Activated CD4-positive, alpha-beta memory T cell treated with anti-CD3 and anti-CD28 coated beads, Interleukin-2, amount 10 ng/mL, durations not matched to agents 7 days and 5 days (primary cell): Measurements from ENCODE around the gene EXOSC7. TPM values are rescaled to one million over a fixed set of nuclear protein-coding genes. Genes with fewer than 3 reads are reported as not detected.

Experiments
- CTCF ChIA-PET: fragments of 350-600 bp; sonication (Branson Sonifier 250); formaldehyde crosslinking; loops from one replicate; lab custom pipeline; 2021; ENCODE audit warnings: antibody characterized with exemption, inconsistent platforms; lab: Charles Lee
- POLR2A ChIA-PET: fragments of 350-600 bp; sonication (Branson Sonifier 250); formaldehyde crosslinking; loops from one replicate; lab custom pipeline; 2021; ENCODE audit warnings: antibody characterized with exemption; lab: Charles Lee
- DNase-seq: peaks from one replicate; pipeline ENCODE4 v3.0.0-alpha.2; 2020
- H3K27ac Mint-ChIP-seq: one replicate; pipeline ENCODE4 v1.8.0; 2021; ENCODE audit warnings: mild to moderate bottlenecking, mixed read lengths
- H3K27me3 Mint-ChIP-seq: one replicate; pipeline ENCODE4 v1.8.0; 2021; ENCODE audit warnings: mixed read lengths
- H3K36me3 Mint-ChIP-seq: one replicate; pipeline ENCODE4 v1.8.0; 2021; ENCODE audit warnings: low read depth, mixed read lengths
- H3K4me1 Mint-ChIP-seq: one replicate; pipeline ENCODE4 v1.8.0; 2021; ENCODE audit warnings: mixed read lengths
- H3K4me3 Mint-ChIP-seq: one replicate; pipeline ENCODE4 v1.8.0; 2021; ENCODE audit warnings: mild to moderate bottlenecking, mixed read lengths
- H3K9me3 Mint-ChIP-seq: one replicate; pipeline ENCODE4 v1.8.0; 2021; ENCODE audit warnings: mixed read lengths
- total RNA-seq, 2 experiments: library from RNA; stranded (reverse); gene quantifications; one replicate each; pipeline ENCODE4 v1.2.3, GENCODE V29; 2021

The EXOSC7 gene
- total RNA-seq, 2 experiments from 2014 or later: 38.0 to 40.8 TPM

GRCh38 chr3:45000823-45001222, 24.8 kb downstream of the EXOSC7 start:
- peaks cover 70% of the 10 kb centered on the region for H3K36me3 Mint-ChIP-seq
- H3K9me3 Mint-ChIP-seq: peaks cover 6% of the 10 kb centered on the region
- POLR2A ChIA-PET: interaction anchor here (0.5 to 0.9 kb wide), 3 partner anchors 12 to 561 kb away, joined by 3 read pairs; no protein-coding TSS in a partner anchor
- H3K4me1 Mint-ChIP-seq: peaks cover 31% of the 10 kb centered on the region
- H3K4me3 Mint-ChIP-seq: no peak overlapping the region
- no peak overlapping the region for H3K27ac Mint-ChIP-seq
- CTCF ChIA-PET: interaction anchor here (1.1 to 1.7 kb wide), 4 partner anchors 9 to 117 kb away, joined by 4 to 9 read pairs (median 6); no protein-coding TSS in a partner anchor
- no peaks in the 10 kb centered on the region for H3K27me3 Mint-ChIP-seq
- no peak for DNase-seq

DNA sequence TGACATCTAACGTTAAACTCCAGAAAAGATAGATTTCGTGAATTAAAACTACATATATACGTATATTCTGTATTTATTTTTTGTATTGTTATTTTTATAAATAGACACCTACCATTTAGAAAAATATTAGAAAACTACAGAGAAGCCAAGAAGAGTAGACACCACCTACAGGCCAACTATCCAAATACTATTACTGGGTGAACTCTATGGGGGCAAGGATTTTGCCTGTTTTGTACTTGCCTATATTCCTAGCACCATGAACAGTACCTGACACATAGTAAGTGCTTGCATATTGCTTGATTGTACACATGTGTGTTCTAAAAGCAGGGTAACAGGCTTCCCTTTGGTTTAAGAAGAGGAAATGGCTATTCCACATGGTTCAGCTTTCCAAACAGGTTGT, 25.7 kb downstream of the EXOSC7 start:
- Mint-ChIP-seq H3K9me3 (peaks cover 6% of the 10 kb centered on the region), H3K27ac (no peak overlapping the region), H3K36me3 (peaks cover 68% of the 10 kb centered on the region), H3K4me3 (no peak overlapping the region), H3K4me1 (peaks cover 28% of the 10 kb centered on the region), H3K27me3 (no peaks in the 10 kb centered on the region)
- ChIA-PET POLR2A (interaction anchor here (0.7 kb wide), 1 partner anchor 562 kb away, joined by 3 read pairs; no protein-coding TSS in a partner anchor), CTCF (interaction anchor here (1.1 to 1.7 kb wide), 4 partner anchors 9 to 116 kb away, joined by 4 to 9 read pairs (median 6); no protein-coding TSS in a partner anchor)
- no peak for DNase-seq

DNA sequence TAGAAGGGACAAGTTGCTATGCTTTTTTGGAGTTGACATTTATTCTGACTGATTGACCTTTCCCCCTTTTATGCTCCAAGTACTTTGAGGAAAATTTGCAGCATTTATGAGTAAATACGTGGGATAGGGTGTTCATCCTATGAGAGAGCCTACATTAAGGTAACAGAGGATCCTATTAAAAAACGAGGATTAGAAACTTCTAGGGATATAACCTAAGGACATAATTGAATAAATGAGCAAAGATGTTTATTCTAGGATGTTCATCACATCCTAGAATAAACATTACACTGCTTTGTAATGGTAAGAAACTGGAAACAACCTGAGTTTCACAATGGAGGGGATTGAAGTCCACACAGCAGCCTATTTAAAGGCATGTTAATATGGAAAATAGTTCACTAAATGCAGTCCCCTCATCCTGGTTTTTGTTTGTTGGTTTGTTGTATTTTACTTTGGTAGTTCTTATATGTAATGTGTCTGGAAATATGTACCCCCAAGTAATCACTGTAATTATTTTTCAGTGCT, 26.2 kb downstream of the EXOSC7 start:
- H3K27me3 Mint-ChIP-seq: no peaks in the 10 kb centered on the region
- no peak for DNase-seq
- H3K36me3 Mint-ChIP-seq: peaks cover 69% of the 10 kb centered on the region
- peak overlapping the region; percentile 3 for H3K27ac Mint-ChIP-seq
- ChIA-PET CTCF (interaction anchor here (1.7 to 2.7 kb wide), 2 partner anchors 9 to 10 kb away, joined by 9 to 16 read pairs; no protein-coding TSS in a partner anchor), POLR2A (interaction anchor here (1.2 kb wide), 1 partner anchor 9 kb away, joined by 4 read pairs; no protein-coding TSS in a partner anchor)
- peaks cover 32% of the 10 kb centered on the region for H3K4me1 Mint-ChIP-seq
- no peak overlapping the region for H3K4me3 Mint-ChIP-seq
- peaks cover 6% of the 10 kb centered on the region for H3K9me3 Mint-ChIP-seq

- ChIA-PET POLR2A (interaction anchor here (1.2 to 1.5 kb wide), 2 partner anchors 9 to 25 kb away, joined by 4 to 5 read pairs; no protein-coding TSS in a partner anchor), CTCF (interaction anchor here (2.7 kb wide), 1 partner anchor 10 kb away, joined by 16 read pairs; no protein-coding TSS in a partner anchor)
- Mint-ChIP-seq H3K9me3 (peaks cover 6% of the 10 kb centered on the region), H3K4me3 (no peak overlapping the region), H3K27me3 (no peaks in the 10 kb centered on the region), H3K27ac (peak overlapping the region; percentile 3), H3K36me3 (peaks cover 66% of the 10 kb centered on the region), H3K4me1 (peaks cover 34% of the 10 kb centered on the region)
- no peak for DNase-seq
Observed at GRCh38 chr3:45002720-45003119, 26.7 kb downstream of the EXOSC7 start.

- no peak overlapping the region for H3K27ac Mint-ChIP-seq
- H3K4me3 Mint-ChIP-seq: no peak overlapping the region
- ChIA-PET CTCF (interaction anchor here (2.7 kb wide), 1 partner anchor 10 kb away, joined by 16 read pairs; no protein-coding TSS in a partner anchor), POLR2A (interaction anchor here (1.0 to 1.5 kb wide), 2 partner anchors 9 to 25 kb away, joined by 4 to 5 read pairs; no protein-coding TSS in a partner anchor)
- H3K27me3 Mint-ChIP-seq: no peaks in the 10 kb centered on the region
- DNase-seq: no peak
- peaks cover 6% of the 10 kb centered on the region for H3K9me3 Mint-ChIP-seq
- H3K4me1 Mint-ChIP-seq: peaks cover 39% of the 10 kb centered on the region
- peaks cover 67% of the 10 kb centered on the region for H3K36me3 Mint-ChIP-seq
Observed at GRCh38 chr3:45003406-45003805, 27.4 kb downstream of the EXOSC7 start.

GRCh38 chr3:45003859-45004258, 27.8 kb downstream of the EXOSC7 start:
- no peak for DNase-seq
- Mint-ChIP-seq H3K27me3 (no peaks in the 10 kb centered on the region), H3K27ac (no peak overlapping the region), H3K36me3 (peaks cover 67% of the 10 kb centered on the region), H3K4me1 (peaks cover 39% of the 10 kb centered on the region), H3K9me3 (peaks cover 6% of the 10 kb centered on the region), H3K4me3 (no peak overlapping the region)
- CTCF ChIA-PET: interaction anchor here (0.7 to 2.7 kb wide), 2 partner anchors 11 to 505 kb away, joined by 3 to 16 read pairs; no protein-coding TSS in a partner anchor
- POLR2A ChIA-PET: interaction anchor here (0.6 to 1.5 kb wide), 3 partner anchors 8 to 305 kb away, joined by 3 to 5 read pairs (median 4); no protein-coding TSS in a partner anchor

GRCh38 chr3:45007091-45007490, 31.0 kb downstream of the EXOSC7 start:
- CTCF ChIA-PET: no interaction called here
- Mint-ChIP-seq H3K4me3 (no peak overlapping the region), H3K4me1 (peaks cover 53% of the 10 kb centered on the region), H3K9me3 (peaks cover 6% of the 10 kb centered on the region), H3K27me3 (no peaks in the 10 kb centered on the region), H3K36me3 (peaks cover 60% of the 10 kb centered on the region), H3K27ac (peak overlapping the region; percentile 28)
- POLR2A ChIA-PET: no interaction called here
- DNase-seq: no peak

DNA sequence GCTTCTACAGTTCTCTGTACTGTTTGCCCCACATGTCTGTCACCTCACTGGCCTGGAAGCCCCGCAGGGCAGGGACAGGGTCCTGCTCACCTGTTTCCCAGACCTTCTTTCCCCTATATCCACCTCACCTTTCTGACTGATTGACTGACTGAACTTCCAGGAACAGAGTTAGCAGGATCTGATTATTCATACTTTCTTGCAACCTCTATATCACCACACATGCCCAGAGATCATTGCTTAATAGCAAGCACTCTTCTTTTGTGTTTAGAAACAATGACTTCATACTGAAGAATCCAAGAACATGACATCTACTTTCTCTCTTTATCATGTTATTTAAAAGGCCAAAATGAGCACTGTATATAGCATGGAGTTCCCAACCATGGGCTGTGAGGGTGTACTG, 32.1 kb downstream of the EXOSC7 start:
- H3K4me1 Mint-ChIP-seq: peaks cover 62% of the 10 kb centered on the region
- POLR2A ChIA-PET: no interaction called here
- peaks cover 6% of the 10 kb centered on the region for H3K9me3 Mint-ChIP-seq
- H3K27me3 Mint-ChIP-seq: no peaks in the 10 kb centered on the region
- H3K36me3 Mint-ChIP-seq: peaks cover 64% of the 10 kb centered on the region
- no peak overlapping the region for H3K4me3 Mint-ChIP-seq
- CTCF ChIA-PET: interaction anchor here (1.1 to 1.4 kb wide), 3 partner anchors 21 to 200 kb away, joined by 3 to 5 read pairs (median 3); no protein-coding TSS in a partner anchor
- H3K27ac Mint-ChIP-seq: no peak overlapping the region
- no peak for DNase-seq

GRCh38 chr3:45009868-45010267, 33.8 kb downstream of the EXOSC7 start:
- Mint-ChIP-seq H3K27ac (peak overlapping the region; percentile 4), H3K4me1 (peaks cover 54% of the 10 kb centered on the region), H3K9me3 (peaks cover 4% of the 10 kb centered on the region), H3K36me3 (peaks cover 55% of the 10 kb centered on the region), H3K4me3 (no peak overlapping the region), H3K27me3 (no peaks in the 10 kb centered on the region)
- no peak for DNase-seq
- ChIA-PET CTCF (no interaction called here), POLR2A (interaction anchor here (1.4 kb wide), 1 partner anchor 33 kb away, joined by 4 read pairs; the partner anchor contains the start of genes EXOSC7 and ZDHHC3)

DNA sequence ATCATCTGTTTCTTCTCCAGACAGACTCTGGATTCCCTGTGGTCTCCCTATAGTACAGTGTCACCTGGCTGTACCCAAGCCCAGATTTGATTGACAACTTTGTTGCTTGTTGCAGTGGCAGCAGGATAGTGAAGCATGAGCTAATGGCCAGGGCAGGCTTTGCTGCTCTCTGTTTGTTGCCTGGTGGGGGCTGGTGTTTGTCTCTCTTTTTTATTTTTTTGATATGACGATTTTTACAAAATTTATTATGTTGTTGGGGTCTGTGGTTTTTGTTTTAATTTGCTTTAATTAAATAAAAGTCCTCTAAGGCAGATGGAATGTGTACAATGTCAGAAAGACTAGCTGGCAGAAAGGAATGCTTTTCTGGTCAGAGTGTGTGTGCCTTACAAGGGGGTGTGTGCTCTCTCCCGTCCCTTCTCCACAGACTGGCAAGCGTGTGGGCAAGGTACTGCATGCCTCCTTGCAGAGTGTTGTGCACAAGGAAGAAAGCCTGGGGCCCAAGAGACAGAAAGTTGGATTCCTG, 34.8 kb downstream of the EXOSC7 start:
- Mint-ChIP-seq H3K4me1 (peaks cover 44% of the 10 kb centered on the region), H3K27me3 (no peaks in the 10 kb centered on the region), H3K36me3 (peaks cover 46% of the 10 kb centered on the region), H3K4me3 (no peak overlapping the region), H3K9me3 (no peaks in the 10 kb centered on the region), H3K27ac (peak overlapping the region; percentile 2)
- CTCF ChIA-PET: interaction anchor here (1.4 to 2.6 kb wide), 3 partner anchors 22 to 30 kb away, joined by 4 to 13 read pairs (median 9); no protein-coding TSS in a partner anchor
- no peak for DNase-seq
- POLR2A ChIA-PET: interaction anchor here (0.9 to 1.6 kb wide), 3 partner anchors 10 to 34 kb away, joined by 3 to 11 read pairs (median 4); partner anchors contain the start of genes EXOSC7 and ZDHHC3

DNA sequence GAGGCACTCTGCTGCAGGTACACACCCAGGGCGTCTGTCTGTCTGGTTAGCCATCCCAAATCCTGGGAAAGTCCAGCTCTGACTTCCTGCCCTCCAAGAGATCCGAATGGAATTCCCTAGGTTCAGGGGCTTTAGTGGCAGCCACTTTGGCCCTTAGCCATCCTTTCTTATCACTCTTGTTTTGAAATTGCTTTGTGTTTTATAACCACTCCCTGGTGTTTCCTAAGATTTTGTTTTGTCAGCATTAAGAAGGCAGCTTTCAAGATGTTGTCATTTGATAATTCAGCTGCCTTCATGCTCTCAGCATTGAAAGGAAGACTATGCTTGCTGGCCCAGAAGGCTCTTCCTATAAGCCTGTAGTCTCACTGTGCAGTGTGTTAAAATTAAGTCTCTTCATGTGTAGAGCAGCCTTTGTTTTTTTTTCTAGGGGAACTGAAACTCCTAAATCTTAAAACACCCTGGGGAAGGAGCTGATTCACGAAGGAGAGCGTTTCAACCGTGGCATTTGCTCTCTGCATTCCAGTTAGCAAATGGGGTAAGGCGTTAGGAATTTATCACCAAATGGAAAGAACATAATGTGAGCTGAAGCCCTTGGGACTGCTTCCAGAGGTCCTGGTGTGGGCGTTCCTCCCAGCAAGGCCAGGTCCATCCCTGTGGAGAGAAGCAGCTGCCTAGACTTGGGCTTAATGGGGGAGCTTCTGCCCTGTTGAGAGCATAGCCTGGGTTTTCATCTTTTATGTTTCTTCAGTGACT, 35.9 kb downstream of the EXOSC7 start:
- H3K27me3 Mint-ChIP-seq: no peaks in the 10 kb centered on the region
- H3K27ac Mint-ChIP-seq: peak overlapping the region; percentile 84
- peaks cover 39% of the 10 kb centered on the region for H3K4me1 Mint-ChIP-seq
- ChIA-PET CTCF (interaction anchor here (1.0 to 2.6 kb wide), 7 partner anchors 9 to 211 kb away, joined by 3 to 13 read pairs (median 4); no protein-coding TSS in a partner anchor), POLR2A (interaction anchor here (0.7 to 1.6 kb wide), 7 partner anchors 8 to 36 kb away, joined by 3 to 11 read pairs (median 4); partner anchors contain the start of genes EXOSC7 and ZDHHC3)
- no peak overlapping the region for H3K4me3 Mint-ChIP-seq
- no peaks in the 10 kb centered on the region for H3K9me3 Mint-ChIP-seq
- peaks cover 49% of the 10 kb centered on the region for H3K36me3 Mint-ChIP-seq
- DNase-seq: no peak

GRCh38 chr3:45012577-45012976, 36.5 kb downstream of the EXOSC7 start:
- H3K27ac Mint-ChIP-seq: no peak overlapping the region
- H3K36me3 Mint-ChIP-seq: peaks cover 44% of the 10 kb centered on the region
- no peaks in the 10 kb centered on the region for H3K9me3 Mint-ChIP-seq
- no peak overlapping the region for H3K4me3 Mint-ChIP-seq
- ChIA-PET POLR2A (interaction anchor here (1.2 to 1.6 kb wide), 4 partner anchors 8 to 29 kb away, joined by 3 to 11 read pairs (median 4); no protein-coding TSS in a partner anchor), CTCF (interaction anchor here (1.0 to 2.6 kb wide), 6 partner anchors 8 to 210 kb away, joined by 3 to 13 read pairs (median 5); no protein-coding TSS in a partner anchor)
- H3K4me1 Mint-ChIP-seq: peaks cover 34% of the 10 kb centered on the region
- DNase-seq: no peak
- no peaks in the 10 kb centered on the region for H3K27me3 Mint-ChIP-seq
